Measurements from ENCODE around the gene TEX101. TPM values are rescaled to one million over a fixed set of nuclear protein-coding genes. Genes with fewer than 3 reads are reported as not detected.
"Not testable (repeated sequence)": the region's sequence is repeated elsewhere in the genome, so short reads cannot be mapped to it uniquely, and the experiment has no call there.

Gene TEX101
- total and polyA plus RNA-seq, 5 donors from 2014 or later = not detected

DNA sequence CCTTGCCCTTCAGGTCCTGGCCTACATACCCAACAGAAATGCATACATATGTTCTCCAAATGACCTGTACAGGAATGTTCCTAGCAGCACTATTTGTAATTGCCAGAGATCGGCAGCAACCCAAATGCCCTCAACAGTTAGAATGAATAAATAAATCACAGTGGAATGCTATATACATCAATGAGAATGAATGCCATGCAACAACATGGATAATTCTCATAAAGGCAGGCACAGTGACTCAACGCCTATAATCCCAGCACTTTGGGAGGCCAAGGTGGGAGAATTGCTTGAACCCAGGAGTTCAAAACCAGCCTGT, 18.6 kb downstream of the TEX101 start:
- DNase-seq (no peak), ATAC-seq (ENCODE audit: low read depth in 2 of 2) (no peak)
- Mint-ChIP-seq H3K27me3 (no peaks in the 10 kb centered on the region), H3K4me1 (peaks cover 13 to 46% (median 33%) of the 10 kb centered on the region in 4 donors), H3K4me3 (no peak overlapping the region), H3K36me3 (no peaks in the 10 kb centered on the region), H3K27ac (peak overlapping the region in 1 of 3 donors; percentile 70), H3K9me3 (peaks cover 0 to 2% (median 0%) of the 10 kb centered on the region in 7 donors)
- H3K27ac ChIP-seq (ENCODE audit: insufficient read depth, low read length, poor library complexity, severe bottlenecking) = no peak overlapping the region
- peaks cover 34% of the 10 kb centered on the region for H3K4me1 ChIP-seq (ENCODE audit: control insufficient read depth, insufficient read depth, low read length, poor library complexity, severe bottlenecking)
- no peaks in the 10 kb centered on the region for H3K9me3 ChIP-seq (ENCODE audit: control insufficient read depth in 2 of 2, low read length in 2 of 2)
- H3K27me3 ChIP-seq (ENCODE audit: control insufficient read depth, insufficient read depth, low read length) = no peaks in the 10 kb centered on the region
- H3K4me3 ChIP-seq (ENCODE audit: low read depth, low read length) = no peak overlapping the region
- H3K36me3 ChIP-seq (ENCODE audit: control insufficient read depth, insufficient read depth, low read length) = no peaks in the 10 kb centered on the region

DNA sequence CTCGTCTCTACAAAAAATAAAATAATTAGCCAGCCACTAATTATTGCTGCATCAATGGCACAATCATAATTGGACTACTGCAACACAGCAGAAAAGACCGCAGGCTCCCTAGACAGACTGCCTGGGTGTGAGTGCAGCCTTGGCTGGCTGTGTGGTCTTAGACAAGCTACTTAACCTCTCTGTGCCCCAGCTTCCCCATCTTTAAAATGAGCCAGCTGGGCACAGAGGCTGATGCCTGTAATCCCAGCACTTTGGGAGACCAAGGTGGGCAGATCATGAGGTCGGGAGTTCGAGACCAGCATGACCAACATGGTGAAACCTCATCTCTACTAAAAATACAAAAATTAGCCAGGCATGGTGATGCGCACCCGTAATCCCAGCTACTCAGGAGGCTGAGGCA, 19.0 kb downstream of the TEX101 start:
- H3K4me1 ChIP-seq (ENCODE audit: control insufficient read depth, insufficient read depth, low read length, poor library complexity, severe bottlenecking) = peaks cover 37% of the 10 kb centered on the region
- no peaks in the 10 kb centered on the region for H3K27me3 ChIP-seq (ENCODE audit: control insufficient read depth, insufficient read depth, low read length)
- peaks cover 16 to 50% (median 37%) of the 10 kb centered on the region in 4 donors for H3K4me1 Mint-ChIP-seq
- H3K27me3 Mint-ChIP-seq = no peaks in the 10 kb centered on the region
- no peak for DNase-seq
- no peaks in the 10 kb centered on the region for H3K36me3 ChIP-seq (ENCODE audit: control insufficient read depth, insufficient read depth, low read length)
- H3K4me3 ChIP-seq (ENCODE audit: low read depth, low read length) = no peak overlapping the region
- H3K36me3 Mint-ChIP-seq = no peaks in the 10 kb centered on the region
- H3K9me3 ChIP-seq (ENCODE audit: control insufficient read depth in 2 of 2, low read length in 2 of 2) = no peaks in the 10 kb centered on the region
- H3K27ac ChIP-seq (ENCODE audit: insufficient read depth, low read length, poor library complexity, severe bottlenecking) = no peak overlapping the region
- ATAC-seq (ENCODE audit: low read depth in 2 of 2) = no peak
- no peak overlapping the region for H3K27ac Mint-ChIP-seq
- H3K9me3 Mint-ChIP-seq = peaks cover 0 to 2% (median 0%) of the 10 kb centered on the region in 7 donors
- no peak overlapping the region for H3K4me3 Mint-ChIP-seq

DNA sequence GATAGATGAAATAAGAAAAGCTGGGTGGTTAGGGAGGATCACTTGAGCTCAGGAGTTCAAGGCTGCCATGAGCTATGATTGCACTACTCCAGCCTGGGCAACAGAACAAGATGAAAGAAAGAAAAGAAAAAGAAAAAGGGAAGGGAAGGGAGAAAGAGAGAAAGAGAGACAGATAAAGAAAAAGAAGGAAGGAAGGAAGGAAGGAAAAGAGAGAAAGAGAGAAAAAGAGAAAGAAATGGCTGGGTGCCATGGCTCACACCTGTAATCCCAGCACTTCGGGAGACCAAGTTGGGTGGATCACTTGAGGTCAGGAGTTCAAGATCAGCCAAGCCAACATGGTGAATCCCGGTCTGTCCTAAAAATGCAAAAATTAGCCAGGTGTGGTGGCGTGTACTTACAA, 21.1 kb downstream of the TEX101 start:
- peak overlapping the region in 2 of 3 donors; percentile 57 to 92 for H3K27ac Mint-ChIP-seq
- Histone ChIP-seq H3K4me3 (ENCODE audit: low read depth, low read length) (no peak overlapping the region), H3K9me3 (ENCODE audit: control insufficient read depth in 2 of 2, low read length in 2 of 2) (no peaks in the 10 kb centered on the region), H3K4me1 (ENCODE audit: control insufficient read depth, insufficient read depth, low read length, poor library complexity, severe bottlenecking) (peaks cover 43% of the 10 kb centered on the region), H3K27me3 (ENCODE audit: control insufficient read depth, insufficient read depth, low read length) (no peaks in the 10 kb centered on the region), H3K36me3 (ENCODE audit: control insufficient read depth, insufficient read depth, low read length) (no peaks in the 10 kb centered on the region), H3K27ac (ENCODE audit: insufficient read depth, low read length, poor library complexity, severe bottlenecking) (no peak overlapping the region)
- DNase-seq (no peak), ATAC-seq (ENCODE audit: low read depth in 2 of 2) (no peak)
- peak overlapping the region in 2 of 4 donors; percentile 42 to 63 for H3K4me3 Mint-ChIP-seq
- H3K9me3 Mint-ChIP-seq = peaks cover 0 to 3% (median 0%) of the 10 kb centered on the region in 7 donors
- H3K36me3 Mint-ChIP-seq = no peaks in the 10 kb centered on the region
- H3K4me1 Mint-ChIP-seq = peaks cover 14 to 61% (median 41%) of the 10 kb centered on the region in 4 donors
- peaks cover 5% of the 10 kb centered on the region for H3K27me3 Mint-ChIP-seq

DNA sequence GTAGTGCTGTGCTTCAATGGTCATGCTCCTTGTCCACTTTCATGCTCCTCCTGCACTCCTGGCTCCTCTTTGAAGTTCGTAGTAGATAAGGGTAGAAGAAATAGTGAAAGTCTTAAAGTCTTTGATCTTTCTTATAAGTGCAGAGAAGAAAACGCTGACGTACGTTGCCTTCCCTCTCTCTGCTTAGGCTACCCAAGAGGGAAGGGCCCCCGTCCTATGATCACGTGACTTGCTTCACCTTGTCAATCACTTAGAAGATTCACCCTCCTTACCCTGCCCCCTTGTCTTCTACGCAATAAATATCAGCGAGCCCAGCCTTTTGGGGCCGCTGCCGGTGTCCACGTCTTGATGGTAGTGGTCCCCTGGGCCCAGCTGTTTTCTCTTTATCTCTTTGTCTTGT, 22.6 kb downstream of the TEX101 start:
- Mint-ChIP-seq H3K27ac (peak overlapping the region; percentile 83 to 98 (median 92)), H3K4me3 (peak overlapping the region in 3 of 4 donors; percentile 18 to 50 (median 38)), H3K4me1 (peaks cover 10 to 62% (median 40%) of the 10 kb centered on the region in 4 donors)
- H3K4me1 ChIP-seq (ENCODE audit: control insufficient read depth, insufficient read depth, low read length, poor library complexity, severe bottlenecking) = peaks cover 43% of the 10 kb centered on the region
- H3K9me3 ChIP-seq (ENCODE audit: control insufficient read depth in 2 of 2, low read length in 2 of 2); H3K36me3 Mint-ChIP-seq; H3K4me3 ChIP-seq (ENCODE audit: low read depth, low read length); ATAC-seq (ENCODE audit: low read depth in 2 of 2); H3K27me3 Mint-ChIP-seq; H3K27me3 ChIP-seq (ENCODE audit: control insufficient read depth, insufficient read depth, low read length); H3K36me3 ChIP-seq (ENCODE audit: control insufficient read depth, insufficient read depth, low read length); H3K9me3 Mint-ChIP-seq; H3K27ac ChIP-seq (ENCODE audit: insufficient read depth, low read length, poor library complexity, severe bottlenecking): not testable (repeated sequence)
- peak in 1 of 3 donors; percentile 24 for DNase-seq

DNA sequence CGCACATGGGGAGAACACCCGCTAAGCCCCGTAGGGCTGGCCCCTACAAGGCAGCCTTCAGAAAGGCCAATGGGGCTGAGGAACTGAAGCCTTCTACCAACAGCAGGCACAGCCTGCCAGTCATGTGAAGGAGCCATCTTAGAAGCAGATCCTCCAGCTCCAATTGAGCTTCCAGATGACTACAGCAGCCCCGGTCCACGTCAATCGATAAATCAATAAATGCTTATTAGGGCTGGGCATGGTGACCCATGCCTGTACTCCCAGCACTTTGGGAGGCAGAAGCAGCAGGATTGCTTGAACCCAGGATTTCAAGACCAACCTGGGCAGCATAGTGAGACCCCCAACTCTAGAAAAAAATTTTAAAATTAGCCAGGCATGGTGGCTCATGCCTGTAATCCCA, 23.0 kb downstream of the TEX101 start:
- ATAC-seq (ENCODE audit: low read depth in 2 of 2) = no peak
- Mint-ChIP-seq H3K27me3 (peaks cover 5% of the 10 kb centered on the region), H3K4me3 (peak overlapping the region in 3 of 4 donors; percentile 18 to 50 (median 38))

DNA sequence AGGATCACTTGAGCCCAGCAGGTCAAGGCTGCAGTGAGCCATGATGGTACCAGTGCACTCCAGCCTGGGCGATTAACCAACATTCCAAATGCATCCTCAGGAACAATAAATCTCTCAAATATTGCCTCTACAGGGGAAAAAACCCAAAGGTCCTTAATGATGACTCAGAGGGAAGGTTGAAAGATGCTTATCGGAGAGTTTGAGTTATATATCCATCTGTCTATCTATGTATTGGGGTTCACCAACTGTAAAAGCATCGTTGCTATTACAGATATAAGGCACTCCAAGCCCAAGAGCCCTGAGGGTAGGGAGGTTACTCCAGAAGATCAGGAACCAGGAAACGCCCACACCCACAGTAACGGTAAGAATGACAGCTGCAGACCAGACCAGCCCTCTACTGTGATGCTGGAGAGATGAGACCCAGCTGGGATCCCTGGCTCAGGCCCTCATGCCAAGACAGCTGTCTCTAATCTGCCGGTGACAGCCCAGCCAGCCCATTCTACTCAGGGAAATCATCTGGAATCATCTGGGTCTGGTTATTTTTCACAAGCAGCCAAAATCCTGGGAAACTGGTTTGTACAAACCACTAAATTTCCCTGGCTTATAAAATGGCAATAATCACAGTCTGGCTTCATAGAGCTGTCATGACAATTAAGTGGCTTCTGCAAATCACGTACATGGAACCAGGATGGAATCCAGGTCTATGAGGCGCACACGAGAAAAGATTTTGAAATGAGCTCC, 23.8 kb downstream of the TEX101 start:
- ATAC-seq (ENCODE audit: low read depth in 2 of 2) = no peak
- peaks cover 10 to 55% (median 32%) of the 10 kb centered on the region in 4 donors for H3K4me1 Mint-ChIP-seq

More for the DNA sequence above, 23.0 kb downstream of the TEX101 start:
- no peak for DNase-seq
- peak overlapping the region; percentile 83 to 98 (median 92) for H3K27ac Mint-ChIP-seq
- H3K9me3 ChIP-seq (ENCODE audit: control insufficient read depth in 2 of 2, low read length in 2 of 2) = no peaks in the 10 kb centered on the region
- peaks cover 10 to 58% (median 38%) of the 10 kb centered on the region in 4 donors for H3K4me1 Mint-ChIP-seq
- no peaks in the 10 kb centered on the region for H3K36me3 ChIP-seq (ENCODE audit: control insufficient read depth, insufficient read depth, low read length)
- H3K36me3 Mint-ChIP-seq = no peaks in the 10 kb centered on the region
- peaks cover 39% of the 10 kb centered on the region for H3K4me1 ChIP-seq (ENCODE audit: control insufficient read depth, insufficient read depth, low read length, poor library complexity, severe bottlenecking)
- peak overlapping the region; percentile 78 for H3K27ac ChIP-seq (ENCODE audit: insufficient read depth, low read length, poor library complexity, severe bottlenecking)
- H3K4me3 ChIP-seq (ENCODE audit: low read depth, low read length) = no peak overlapping the region
- H3K9me3 Mint-ChIP-seq = peaks cover 0 to 3% (median 0%) of the 10 kb centered on the region in 7 donors
- no peaks in the 10 kb centered on the region for H3K27me3 ChIP-seq (ENCODE audit: control insufficient read depth, insufficient read depth, low read length)

DNA sequence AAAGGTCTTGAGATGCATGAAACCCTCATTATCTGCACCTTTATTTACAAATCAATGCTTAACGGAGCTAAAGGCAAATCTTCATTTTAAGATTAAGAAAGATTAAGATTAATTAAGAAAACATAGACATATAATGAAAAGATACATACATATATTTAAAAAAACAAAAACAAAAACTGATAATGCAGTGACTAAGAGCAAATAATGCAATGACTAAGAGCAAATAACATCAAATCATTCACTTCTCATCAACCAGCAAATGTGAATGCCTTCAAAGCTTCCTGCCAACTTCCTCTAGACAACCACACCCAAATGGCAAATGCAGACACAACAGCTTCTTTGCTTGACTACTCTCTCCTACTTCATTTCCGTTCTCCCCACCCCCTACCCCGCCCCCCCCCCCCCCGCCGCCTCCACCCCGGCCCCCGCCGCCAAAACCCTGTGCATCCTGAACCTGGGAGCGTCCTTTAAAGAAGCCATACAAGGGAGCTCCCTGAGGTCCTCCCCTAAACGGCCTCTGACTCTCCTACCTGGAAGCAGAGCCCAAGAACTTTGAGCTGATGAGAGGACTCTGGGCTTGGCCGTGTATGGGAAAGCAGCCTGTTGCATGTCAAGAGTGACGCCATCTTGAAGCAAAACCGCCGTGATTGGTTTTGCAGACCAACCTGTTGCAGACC, 24.5 kb downstream of the TEX101 start:
- no peaks in the 10 kb centered on the region for H3K36me3 ChIP-seq (ENCODE audit: control insufficient read depth, insufficient read depth, low read length)
- H3K36me3 Mint-ChIP-seq = no peaks in the 10 kb centered on the region
- H3K4me1 Mint-ChIP-seq = peaks cover 10 to 58% (median 32%) of the 10 kb centered on the region in 4 donors
- peaks cover 0 to 3% (median 0%) of the 10 kb centered on the region in 7 donors for H3K9me3 Mint-ChIP-seq
- peak overlapping the region in 3 of 4 donors; percentile 62 to 74 (median 68) for H3K4me3 Mint-ChIP-seq
- H3K27me3 ChIP-seq (ENCODE audit: control insufficient read depth, insufficient read depth, low read length) = no peaks in the 10 kb centered on the region
- H3K4me1 ChIP-seq (ENCODE audit: control insufficient read depth, insufficient read depth, low read length, poor library complexity, severe bottlenecking) = peaks cover 35% of the 10 kb centered on the region
- peak overlapping the region; percentile 70 for H3K4me3 ChIP-seq (ENCODE audit: low read depth, low read length)
- peak overlapping the region; percentile 92 to 98 (median 94) for H3K27ac Mint-ChIP-seq
- H3K27me3 Mint-ChIP-seq = peaks cover 5% of the 10 kb centered on the region
- DNase-seq (peak; percentile 46 to 93 (median 80)), ATAC-seq (ENCODE audit: low read depth in 2 of 2) (peak; percentile 98 to 99)
- H3K9me3 ChIP-seq (ENCODE audit: control insufficient read depth in 2 of 2, low read length in 2 of 2) = no peaks in the 10 kb centered on the region
- peak overlapping the region; percentile 78 for H3K27ac ChIP-seq (ENCODE audit: insufficient read depth, low read length, poor library complexity, severe bottlenecking)

More for the DNA sequence above, 23.8 kb downstream of the TEX101 start:
- H3K4me3 ChIP-seq (ENCODE audit: low read depth, low read length) = peak overlapping the region; percentile 70
- Mint-ChIP-seq H3K27me3 (peaks cover 5% of the 10 kb centered on the region), H3K36me3 (no peaks in the 10 kb centered on the region), H3K4me3 (peak overlapping the region; percentile 27 to 74 (median 65)), H3K27ac (peak overlapping the region; percentile 92 to 98 (median 94)), H3K9me3 (peaks cover 0 to 3% (median 0%) of the 10 kb centered on the region in 7 donors)
- H3K4me1 ChIP-seq (ENCODE audit: control insufficient read depth, insufficient read depth, low read length, poor library complexity, severe bottlenecking) = peaks cover 35% of the 10 kb centered on the region
- peak in 1 of 3 donors; percentile 34 for DNase-seq
- H3K36me3 ChIP-seq (ENCODE audit: control insufficient read depth, insufficient read depth, low read length) = no peaks in the 10 kb centered on the region
- no peaks in the 10 kb centered on the region for H3K9me3 ChIP-seq (ENCODE audit: control insufficient read depth in 2 of 2, low read length in 2 of 2)
- no peaks in the 10 kb centered on the region for H3K27me3 ChIP-seq (ENCODE audit: control insufficient read depth, insufficient read depth, low read length)
- peak overlapping the region; percentile 78 for H3K27ac ChIP-seq (ENCODE audit: insufficient read depth, low read length, poor library complexity, severe bottlenecking)
